ENCODE data around the gene FCER2. TPM values are rescaled to one million over a fixed set of nuclear protein-coding genes. Genes with fewer than 3 reads are reported as not detected.

The FCER2 gene
- total and polyA plus RNA-seq, 2 of the 13 experiments (the other 11 are each of a cell fraction or from before 2014, with no cell fraction given), result not detected

DNA sequence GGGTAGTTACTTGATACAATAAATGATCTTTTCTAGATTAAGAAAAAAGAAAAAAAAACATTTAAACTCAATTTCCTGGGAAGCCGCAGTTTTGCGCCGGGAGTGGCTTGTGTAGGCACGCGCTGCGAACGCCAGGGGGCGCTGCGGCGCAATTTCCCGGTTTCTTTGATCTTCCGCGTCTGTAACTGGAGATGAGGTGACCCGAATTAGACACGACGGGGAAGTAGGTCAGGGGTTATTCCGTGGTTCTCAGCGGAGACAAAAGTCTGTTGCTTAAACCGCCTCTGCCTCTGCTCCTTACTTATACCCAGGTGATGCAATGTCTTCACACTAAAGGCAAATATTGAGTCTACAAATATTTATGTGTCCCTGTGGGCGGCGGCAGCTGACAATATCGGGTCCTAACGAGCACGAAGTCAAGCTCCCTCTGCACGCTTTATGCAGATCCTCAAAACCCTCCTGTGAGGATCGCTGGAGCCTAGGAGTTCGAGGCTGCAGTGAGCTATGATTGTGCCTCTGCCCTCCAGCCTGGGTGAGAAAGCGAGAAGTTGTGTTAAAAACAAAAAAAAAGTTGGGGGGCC is 49.8 kb downstream of the FCER2 start (continued):
- TF ChIP-seq ZBTB37 (CRISPR knock-in tag; IDR thresholded peaks at IDR 0.05) (no peak), RXRB (CRISPR knock-in tag; IDR thresholded peaks at IDR 0.05; ENCODE audit: borderline replicate concordance) (peak; percentile 100), CBX1 (IDR thresholded peaks at IDR 0.05; ENCODE audit: low read depth) (no peak), HNRNPLL (IDR thresholded peaks at IDR 0.05; ENCODE audit: low read depth, low read length, poor library complexity, severe bottlenecking) (peak; percentile 37), ZSCAN31 (CRISPR knock-in tag; IDR thresholded peaks at IDR 0.05; ENCODE audit: low read depth) (peak; percentile 66; the same call in 1 of the 2 replicates), SNAPC2 (CRISPR knock-in tag; IDR thresholded peaks at IDR 0.05) (no peak; the same call in 1 of the 2 replicates), FOSL1 (CRISPR knock-in tag; IDR thresholded peaks at IDR 0.05; ENCODE audit: borderline replicate concordance) (no peak), AGO2 (optimal IDR thresholded peaks at IDR 0.05; ENCODE audit: low read depth, low read length) (no peak), ZNF589 (CRISPR knock-in tag; conservative IDR thresholded peaks at IDR 0.05) (no peak), NRL (CRISPR knock-in tag; IDR thresholded peaks at IDR 0.05; ENCODE audit: borderline replicate concordance) (no peak; the same call in 1 of the 2 replicates), ZNF772 (CRISPR knock-in tag; IDR thresholded peaks at IDR 0.05) (0 out of 2 replicates have a peak, but pooled peaks have one; percentile 59), JDP2 (CRISPR knock-in tag; IDR thresholded peaks at IDR 0.05; ENCODE audit: borderline replicate concordance) (no peak), MLLT10 (CRISPR knock-in tag; IDR thresholded peaks at IDR 0.05) (no peak), HHEX (CRISPR knock-in tag; IDR thresholded peaks at IDR 0.05) (peak; percentile 74), ZKSCAN5 (CRISPR knock-in tag; IDR thresholded peaks at IDR 0.05) (no peak)
- TF ChIP-seq, protein P1, sequence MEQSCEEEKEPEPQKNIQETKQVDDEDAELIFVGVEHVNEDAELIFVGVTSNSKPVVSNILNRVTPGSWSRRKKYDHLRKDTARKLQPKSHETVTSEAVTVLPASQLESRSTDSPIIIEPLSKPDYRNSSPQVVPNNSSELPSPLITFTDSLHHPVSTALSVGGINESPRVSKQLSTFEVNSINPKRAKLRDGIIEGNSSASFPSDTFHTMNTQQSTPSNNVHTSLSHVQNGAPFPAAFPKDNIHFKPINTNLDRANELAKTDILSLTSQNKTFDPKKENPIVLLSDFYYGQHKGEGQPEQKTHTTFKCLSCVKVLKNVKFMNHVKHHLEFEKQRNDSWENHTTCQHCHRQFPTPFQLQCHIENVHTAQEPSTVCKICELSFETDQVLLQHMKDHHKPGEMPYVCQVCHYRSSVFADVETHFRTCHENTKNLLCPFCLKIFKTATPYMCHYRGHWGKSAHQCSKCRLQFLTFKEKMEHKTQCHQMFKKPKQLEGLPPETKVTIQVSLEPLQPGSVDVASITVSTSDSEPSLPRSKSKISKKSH (CRISPR knock-in tag; IDR thresholded peaks at IDR 0.05; ENCODE audit: borderline replicate concordance), result no peak
- TF ChIP-seq, protein P2, sequence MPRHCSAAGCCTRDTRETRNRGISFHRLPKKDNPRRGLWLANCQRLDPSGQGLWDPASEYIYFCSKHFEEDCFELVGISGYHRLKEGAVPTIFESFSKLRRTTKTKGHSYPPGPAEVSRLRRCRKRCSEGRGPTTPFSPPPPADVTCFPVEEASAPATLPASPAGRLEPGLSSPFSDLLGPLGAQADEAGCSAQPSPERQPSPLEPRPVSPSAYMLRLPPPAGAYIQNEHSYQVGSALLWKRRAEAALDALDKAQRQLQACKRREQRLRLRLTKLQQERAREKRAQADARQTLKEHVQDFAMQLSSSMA (CRISPR knock-in tag; IDR thresholded peaks at IDR 0.05), result no peak; the same call in 1 of the 2 replicates
- TF ChIP-seq, protein P3, sequence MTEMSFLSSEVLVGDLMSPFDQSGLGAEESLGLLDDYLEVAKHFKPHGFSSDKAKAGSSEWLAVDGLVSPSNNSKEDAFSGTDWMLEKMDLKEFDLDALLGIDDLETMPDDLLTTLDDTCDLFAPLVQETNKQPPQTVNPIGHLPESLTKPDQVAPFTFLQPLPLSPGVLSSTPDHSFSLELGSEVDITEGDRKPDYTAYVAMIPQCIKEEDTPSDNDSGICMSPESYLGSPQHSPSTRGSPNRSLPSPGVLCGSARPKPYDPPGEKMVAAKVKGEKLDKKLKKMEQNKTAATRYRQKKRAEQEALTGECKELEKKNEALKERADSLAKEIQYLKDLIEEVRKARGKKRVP (CRISPR knock-in tag; IDR thresholded peaks at IDR 0.05), result peak in 1 of 2 experiments; percentile 98; a peak in 2 of 4 replicates
- TF ChIP-seq, protein P4, sequence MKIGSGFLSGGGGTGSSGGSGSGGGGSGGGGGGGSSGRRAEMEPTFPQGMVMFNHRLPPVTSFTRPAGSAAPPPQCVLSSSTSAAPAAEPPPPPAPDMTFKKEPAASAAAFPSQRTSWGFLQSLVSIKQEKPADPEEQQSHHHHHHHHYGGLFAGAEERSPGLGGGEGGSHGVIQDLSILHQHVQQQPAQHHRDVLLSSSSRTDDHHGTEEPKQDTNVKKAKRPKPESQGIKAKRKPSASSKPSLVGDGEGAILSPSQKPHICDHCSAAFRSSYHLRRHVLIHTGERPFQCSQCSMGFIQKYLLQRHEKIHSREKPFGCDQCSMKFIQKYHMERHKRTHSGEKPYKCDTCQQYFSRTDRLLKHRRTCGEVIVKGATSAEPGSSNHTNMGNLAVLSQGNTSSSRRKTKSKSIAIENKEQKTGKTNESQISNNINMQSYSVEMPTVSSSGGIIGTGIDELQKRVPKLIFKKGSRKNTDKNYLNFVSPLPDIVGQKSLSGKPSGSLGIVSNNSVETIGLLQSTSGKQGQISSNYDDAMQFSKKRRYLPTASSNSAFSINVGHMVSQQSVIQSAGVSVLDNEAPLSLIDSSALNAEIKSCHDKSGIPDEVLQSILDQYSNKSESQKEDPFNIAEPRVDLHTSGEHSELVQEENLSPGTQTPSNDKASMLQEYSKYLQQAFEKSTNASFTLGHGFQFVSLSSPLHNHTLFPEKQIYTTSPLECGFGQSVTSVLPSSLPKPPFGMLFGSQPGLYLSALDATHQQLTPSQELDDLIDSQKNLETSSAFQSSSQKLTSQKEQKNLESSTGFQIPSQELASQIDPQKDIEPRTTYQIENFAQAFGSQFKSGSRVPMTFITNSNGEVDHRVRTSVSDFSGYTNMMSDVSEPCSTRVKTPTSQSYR (CRISPR knock-in tag; IDR thresholded peaks at IDR 0.05; ENCODE audit: borderline replicate concordance), result no peak; the same call in 1 of the 2 replicates
